ENCODE data around the gene KTN1. TPM values are rescaled to one million over a fixed set of nuclear protein-coding genes. Genes with fewer than 3 reads are reported as not detected.
A peak's percentile ranks its signal among the peaks of the same experiment; 100 is the strongest.

Gene KTN1
- total and polyA plus RNA-seq, 2 experiments from 2014 or later: 124 to 607 TPM

- Histone ChIP-seq H3K9me2 (ENCODE audit: insufficient read depth) (peaks cover 12% of the 10 kb centered on the region; the same call in 1 of the 2 replicates), H3K4me2 (no peak overlapping the region), H3F3A (replicated peaks; ENCODE audit: low read depth) (no peaks in the 10 kb centered on the region), H4K20me1 (replicated peaks; ENCODE audit: insufficient read depth) (no peaks in the 10 kb centered on the region), H2AFZ (no peak overlapping the region), H3K27ac (ENCODE audit: low read depth) (no peak overlapping the region), H3K27me3 (ENCODE audit: insufficient read depth) (no peaks in the 10 kb centered on the region), H3K36me3 (ENCODE audit: insufficient read depth) (no peaks in the 10 kb centered on the region), H3K4me1 (ENCODE audit: insufficient read depth) (no peaks in the 10 kb centered on the region), H3K4me3 (no peak overlapping the region), H3K79me2 (replicated peaks; ENCODE audit: insufficient read depth) (no peaks in the 10 kb centered on the region)
- H3K4me1 Mint-ChIP-seq: no peaks in the 10 kb centered on the region
- H3K36me3 Mint-ChIP-seq (ENCODE audit: low read depth): no peaks in the 10 kb centered on the region
- TF ChIP-seq ZNF462 (CRISPR knock-in tag; IDR thresholded peaks at IDR 0.05) (no peak), ZNF331 (CRISPR knock-in tag; IDR thresholded peaks at IDR 0.05; ENCODE audit: low read depth) (no peak), CTCF (conservative IDR thresholded peaks at IDR 0.05; ENCODE audit: low read depth in 2 of 2) (peak; percentile 75 to 81), CREB1 (CRISPR knock-in tag; IDR thresholded peaks at IDR 0.05; ENCODE audit: low read depth) (no peak), STAT1 (IDR thresholded peaks at IDR 0.05; ENCODE audit: unreplicated experiment) (no peak)
- ATAC-seq: peak; percentile 81
- no peaks in the 10 kb centered on the region for H3K27me3 Mint-ChIP-seq (ENCODE audit: insufficient read depth, low read depth, poor library complexity)
- no peak overlapping the region for H3K27ac Mint-ChIP-seq
- no peaks in the 10 kb centered on the region for H3K9me3 Mint-ChIP-seq
- DNase-seq (ENCODE audit: low spot score): peak; percentile 79
- no peak overlapping the region for H3K4me3 Mint-ChIP-seq
These were observed 152.0 kb downstream of the KTN1 start for GRCh38 chr14:55731881-55732498.
